ENCODE data around the gene GNAL.

GRCh38 chr18:11925800-11926481, 236.9 kb downstream of the GNAL start:
- TF ChIP-seq, protein P1, sequence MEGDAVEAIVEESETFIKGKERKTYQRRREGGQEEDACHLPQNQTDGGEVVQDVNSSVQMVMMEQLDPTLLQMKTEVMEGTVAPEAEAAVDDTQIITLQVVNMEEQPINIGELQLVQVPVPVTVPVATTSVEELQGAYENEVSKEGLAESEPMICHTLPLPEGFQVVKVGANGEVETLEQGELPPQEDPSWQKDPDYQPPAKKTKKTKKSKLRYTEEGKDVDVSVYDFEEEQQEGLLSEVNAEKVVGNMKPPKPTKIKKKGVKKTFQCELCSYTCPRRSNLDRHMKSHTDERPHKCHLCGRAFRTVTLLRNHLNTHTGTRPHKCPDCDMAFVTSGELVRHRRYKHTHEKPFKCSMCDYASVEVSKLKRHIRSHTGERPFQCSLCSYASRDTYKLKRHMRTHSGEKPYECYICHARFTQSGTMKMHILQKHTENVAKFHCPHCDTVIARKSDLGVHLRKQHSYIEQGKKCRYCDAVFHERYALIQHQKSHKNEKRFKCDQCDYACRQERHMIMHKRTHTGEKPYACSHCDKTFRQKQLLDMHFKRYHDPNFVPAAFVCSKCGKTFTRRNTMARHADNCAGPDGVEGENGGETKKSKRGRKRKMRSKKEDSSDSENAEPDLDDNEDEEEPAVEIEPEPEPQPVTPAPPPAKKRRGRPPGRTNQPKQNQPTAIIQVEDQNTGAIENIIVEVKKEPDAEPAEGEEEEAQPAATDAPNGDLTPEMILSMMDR (IDR thresholded peaks at IDR 0.05) = no peak
- no peak for TF ChIP-seq POLR2A (IDR thresholded peaks at IDR 0.05)
